Neural progenitor cell (in vitro differentiated cells): ENCODE data around the gene GPS1. TPM values are rescaled to one million over a fixed set of nuclear protein-coding genes. Genes with fewer than 3 reads are reported as not detected.

Experiments used
- DNase-seq: peaks from one replicate; pipeline ENCODE4 v3.0.0-alpha.2; 2016; ENCODE audit warnings: low spot score
- H2AFZ ChIP-seq: fragments of 200-600 bp; sonication (generic); replicated peaks from 2 replicates; pipeline ENCODE4 v1.6.1; 2016; ENCODE audit warnings: antibody characterized with exemption
- H3F3A ChIP-seq: fragments of 200-600 bp; sonication (generic); 2 replicates; pipeline ENCODE4 v1.6.1; 2016; ENCODE audit warnings: antibody characterized with exemption, low read depth
- H3K27ac ChIP-seq: fragments of 200-600 bp; sonication (generic); 2 replicates; pipeline ENCODE4 v1.5.1; 2016; ENCODE audit warnings: mild to moderate bottlenecking
- H3K27me3 ChIP-seq: fragments of 200-600 bp; sonication (generic); 2 replicates; pipeline ENCODE4 v1.6.1; 2016; ENCODE audit warnings: mild to moderate bottlenecking, moderate library complexity
- H3K36me3 ChIP-seq: fragments of 200-600 bp; sonication (generic); 2 replicates; pipeline ENCODE4 v1.5.1; 2016
- H3K4me1 ChIP-seq: fragments of 200-600 bp; sonication (generic); 2 replicates; pipeline ENCODE4 v1.6.1; 2016; ENCODE audit warnings: mixed run types
- H3K4me2 ChIP-seq: fragments of 200-600 bp; sonication (generic); 2 replicates; pipeline ENCODE4 v1.6.1; 2016
- H3K4me3 ChIP-seq: fragments of 200-600 bp; sonication (generic); 2 replicates; pipeline ENCODE4 v1.5.1; 2016
- H3K79me2 ChIP-seq: fragments of 200-600 bp; sonication (generic); 2 replicates; pipeline ENCODE4 v1.6.1; 2016; ENCODE audit warnings: low read depth
- H3K9ac ChIP-seq: fragments of 200-600 bp; sonication (generic); 2 replicates; pipeline ENCODE4 v1.6.1; 2016
- H3K9me3 ChIP-seq: fragments of 200-600 bp; sonication (generic); 2 replicates; pipeline ENCODE4 v1.5.1; 2016; ENCODE audit warnings: low read depth
- H4K20me1 ChIP-seq: fragments of 200-600 bp; sonication (generic); 2 replicates; pipeline ENCODE4 v1.6.1; 2016; ENCODE audit warnings: low read depth
- H3K27ac Mint-ChIP-seq: 3 replicates; pipeline ENCODE4 v1.8.0; 2021; ENCODE audit warnings: mixed read lengths
- H3K27me3 Mint-ChIP-seq: 2 replicates; pipeline ENCODE4 v1.8.0; 2022; ENCODE audit warnings: low read depth, mild to moderate bottlenecking, inconsistent platforms, moderate library complexity, mixed read lengths; ENCODE audit not compliant: insufficient read depth
- H3K36me3 Mint-ChIP-seq: 3 replicates; pipeline ENCODE4 v1.8.0; 2021; ENCODE audit warnings: mixed read lengths
- H3K4me1 Mint-ChIP-seq: 3 replicates; pipeline ENCODE4 v1.8.0; 2021; ENCODE audit warnings: mixed read lengths
- H3K4me3 Mint-ChIP-seq: 3 replicates; pipeline ENCODE4 v1.8.0; 2021; ENCODE audit warnings: mild to moderate bottlenecking, moderate library complexity, mixed read lengths
- H3K9me3 Mint-ChIP-seq: 3 replicates; pipeline ENCODE4 v1.8.0; 2020; ENCODE audit warnings: mixed read lengths
- CTCF ChIP-seq: fragments of 200-600 bp; sonication (generic); IDR thresholded peaks from 2 replicates; pipeline ENCODE4 v1.5.1; 2017; ENCODE audit warnings: antibody characterized with exemption, mild to moderate bottlenecking
- EZH2 ChIP-seq: fragments of 200-600 bp; sonication (generic); IDR thresholded peaks from 2 replicates; pipeline ENCODE4 v1.6.1; 2017; ENCODE audit warnings: antibody characterized with exemption, mild to moderate bottlenecking, moderate library complexity
- EZH2phosphoT487 ChIP-seq: fragments of 200-600 bp; sonication (generic); IDR thresholded peaks from 2 replicates; pipeline ENCODE4 v1.6.1; 2017; ENCODE audit warnings: antibody characterized with exemption
- total RNA-seq: library from RNA; depleted of rRNA; stranded (reverse); fragments of >200 nt; gene quantifications from 2 replicates; pipeline ENCODE4 v1.2.3, GENCODE V29; 2015; ENCODE audit warnings: low replicate concordance

GPS1 gene
- total RNA-seq, 1 donor from 2014 or later = 86.6 TPM

DNA sequence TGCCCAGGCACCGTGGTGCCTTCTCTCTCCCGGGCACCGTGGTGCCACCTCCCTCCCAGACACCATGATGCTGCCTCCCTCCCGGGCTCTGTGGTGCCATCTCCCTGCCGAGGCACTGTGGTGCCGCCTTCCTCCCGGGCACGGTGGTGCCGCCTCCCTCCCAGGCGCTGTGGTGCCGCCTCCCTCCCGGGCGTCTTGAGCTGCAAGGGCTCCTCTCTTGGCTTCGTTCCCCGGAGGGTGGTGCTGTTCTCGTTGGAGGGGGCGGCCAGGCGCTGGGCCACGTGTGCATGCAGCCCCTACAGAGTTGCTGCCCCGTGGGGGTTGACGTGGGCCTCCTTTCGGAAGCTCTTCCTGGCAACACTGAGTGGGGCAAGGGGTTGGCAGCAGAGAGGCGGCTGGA lies 37.3 kb upstream of the GPS1 start:
- no peak overlapping the region for H3K4me2 ChIP-seq
- H3K4me3 ChIP-seq = no peak overlapping the region
- no peak overlapping the region for H3K27ac ChIP-seq
- no peaks in the 10 kb centered on the region for H3K4me1 ChIP-seq
- TF ChIP-seq EZH2phosphoT487 (no peak), EZH2 (no peak), CTCF (no peak)
- H2AFZ ChIP-seq = no peak overlapping the region
- no peaks in the 10 kb centered on the region for H3K9me3 ChIP-seq
- H3K9ac ChIP-seq = peak overlapping the region; percentile 42
- H3K36me3 ChIP-seq = no peaks in the 10 kb centered on the region
- Mint-ChIP-seq H3K4me1 (peaks cover 3% of the 10 kb centered on the region), H3K36me3 (no peaks in the 10 kb centered on the region), H3K9me3 (no peaks in the 10 kb centered on the region), H3K27me3 (peaks cover 3% of the 10 kb centered on the region), H3K4me3 (no peak overlapping the region), H3K27ac (no peak overlapping the region)
- DNase-seq = no peak
- no peaks in the 10 kb centered on the region for H3K79me2 ChIP-seq
- no peaks in the 10 kb centered on the region for H3K27me3 ChIP-seq
- peaks cover 2% of the 10 kb centered on the region for H3F3A ChIP-seq
- H4K20me1 ChIP-seq = peaks cover 1% of the 10 kb centered on the region

- H3K9me3 ChIP-seq = no peaks in the 10 kb centered on the region
- no peak overlapping the region for H3K4me2 ChIP-seq
- DNase-seq = no peak
- no peak overlapping the region for H3K27ac Mint-ChIP-seq
- H3K36me3 Mint-ChIP-seq = no peaks in the 10 kb centered on the region
- TF ChIP-seq EZH2phosphoT487 (no peak), EZH2 (no peak), CTCF (no peak)
- no peak overlapping the region for H3K4me3 ChIP-seq
- no peak overlapping the region for H3K9ac ChIP-seq
- H3K36me3 ChIP-seq = no peaks in the 10 kb centered on the region
- H3K4me1 ChIP-seq = no peaks in the 10 kb centered on the region
- H2AFZ ChIP-seq = no peak overlapping the region
- no peaks in the 10 kb centered on the region for H3K9me3 Mint-ChIP-seq
- no peaks in the 10 kb centered on the region for H3K79me2 ChIP-seq
- no peak overlapping the region for H3K27ac ChIP-seq
- peaks cover 5% of the 10 kb centered on the region for H4K20me1 ChIP-seq
- H3F3A ChIP-seq = peaks cover 2% of the 10 kb centered on the region
- H3K27me3 ChIP-seq = no peaks in the 10 kb centered on the region
- peaks cover 3% of the 10 kb centered on the region for H3K27me3 Mint-ChIP-seq
- peaks cover 3% of the 10 kb centered on the region for H3K4me1 Mint-ChIP-seq
- no peak overlapping the region for H3K4me3 Mint-ChIP-seq
Observed at GRCh38 chr17:82014971-82015310, 36.8 kb upstream of the GPS1 start.

DNA sequence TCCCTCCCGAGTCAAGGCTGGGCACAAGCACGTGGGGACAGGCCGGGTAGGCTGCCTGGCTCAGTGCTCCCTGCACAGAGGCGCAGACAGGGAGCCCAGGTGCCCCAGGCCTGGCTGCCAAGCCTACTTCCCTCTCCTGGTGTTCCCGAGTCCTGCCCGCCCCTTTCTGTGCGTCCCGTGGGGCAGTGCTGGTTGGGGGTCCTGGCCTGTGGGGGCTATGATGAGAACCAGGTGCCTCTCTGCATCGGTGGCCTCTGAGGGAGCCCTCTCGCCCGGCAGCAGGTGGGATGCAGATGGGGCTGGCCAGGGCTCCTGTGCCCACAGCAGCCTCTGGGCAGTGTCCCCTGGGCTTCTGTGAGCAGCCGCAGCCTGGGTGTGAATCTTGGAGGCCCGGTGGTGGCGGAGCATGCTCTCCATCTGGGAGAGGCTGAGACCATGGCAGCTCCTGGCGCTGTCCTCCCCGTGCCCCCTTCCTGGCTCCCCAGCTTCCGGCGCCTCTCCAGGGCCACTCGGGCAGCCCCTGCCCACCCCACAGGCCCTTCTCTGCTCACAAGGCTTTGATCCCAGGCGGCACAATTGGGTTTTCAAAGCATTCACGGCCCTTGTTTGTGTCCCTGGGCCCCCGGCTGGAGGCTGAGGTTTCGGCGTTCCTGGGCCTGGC lies 36.3 kb upstream of the GPS1 start:
- Histone ChIP-seq H3K4me2 (no peak overlapping the region), H3K4me3 (no peak overlapping the region), H3K27ac (peak overlapping the region; percentile 37), H3K27me3 (no peaks in the 10 kb centered on the region), H3F3A (peaks cover 7% of the 10 kb centered on the region), H3K36me3 (no peaks in the 10 kb centered on the region), H3K4me1 (no peaks in the 10 kb centered on the region), H3K9ac (no peak overlapping the region), H2AFZ (no peak overlapping the region), H3K79me2 (no peaks in the 10 kb centered on the region), H4K20me1 (peaks cover 10% of the 10 kb centered on the region), H3K9me3 (no peaks in the 10 kb centered on the region)
- Mint-ChIP-seq H3K36me3 (no peaks in the 10 kb centered on the region), H3K9me3 (no peaks in the 10 kb centered on the region), H3K27ac (no peak overlapping the region), H3K27me3 (peaks cover 3% of the 10 kb centered on the region), H3K4me3 (no peak overlapping the region), H3K4me1 (peaks cover 3% of the 10 kb centered on the region)
- TF ChIP-seq EZH2phosphoT487 = no peak
- no peak for TF ChIP-seq EZH2
- TF ChIP-seq CTCF = no peak
- no peak for DNase-seq
